ENCODE results near the gene NDUFC2. TPM values are rescaled to one million over a fixed set of nuclear protein-coding genes. Genes with fewer than 3 reads are reported as not detected.

NDUFC2 gene
- total and polyA plus RNA-seq, 2 of the 13 experiments (the other 11 are each of a cell fraction or from before 2014, with no cell fraction given), result 256 to 363 TPM

GRCh38 chr11:78039919-78040671, 39.6 kb downstream of the NDUFC2 start (continued):
- TF ChIP-seq ZNF619 (CRISPR knock-in tag; IDR thresholded peaks at IDR 0.05), result no peak
- TF ChIP-seq NFE2 (CRISPR knock-in tag; IDR thresholded peaks at IDR 0.05), result no peak
- TF ChIP-seq HOMEZ (CRISPR knock-in tag; IDR thresholded peaks at IDR 0.05; ENCODE audit: low read depth), result 0 out of 2 replicates have a peak, but pooled peaks have one; percentile 61
- TF ChIP-seq PHF8 (CRISPR knock-in tag; IDR thresholded peaks at IDR 0.05), result peak; percentile 33; the same call in 1 of the 2 replicates
- TF ChIP-seq KMT2B (CRISPR knock-in tag; IDR thresholded peaks at IDR 0.05), result peak; percentile 50; the same call in 1 of the 2 replicates
- TF ChIP-seq ZSCAN9 (CRISPR knock-in tag; IDR thresholded peaks at IDR 0.05; ENCODE audit: borderline replicate concordance), result 0 out of 2 replicates have a peak, but pooled peaks have one; percentile 17
- TF ChIP-seq KDM2A (CRISPR knock-in tag; IDR thresholded peaks at IDR 0.05; ENCODE audit: borderline replicate concordance, low read depth), result peak; percentile 42; the same call in 1 of the 2 replicates
- no peak for TF ChIP-seq GPN1 (CRISPR knock-in tag; IDR thresholded peaks at IDR 0.05; ENCODE audit: borderline replicate concordance)
- TF ChIP-seq FOXO1 (CRISPR knock-in tag; IDR thresholded peaks at IDR 0.05), result peak; percentile 83
- TF ChIP-seq SALL1 (CRISPR knock-in tag; IDR thresholded peaks at IDR 0.05), result peak; percentile 82
- TF ChIP-seq WIZ (CRISPR knock-in tag; IDR thresholded peaks at IDR 0.05), result no peak
- 0 out of 2 replicates have a peak, but pooled peaks have one; percentile 28 for TF ChIP-seq DRAP1 (CRISPR knock-in tag; IDR thresholded peaks at IDR 0.05)
- TF ChIP-seq PHF21A (CRISPR knock-in tag; IDR thresholded peaks at IDR 0.05), result 0 out of 2 replicates have a peak, but pooled peaks have one; percentile 42
- peak; percentile 16; the same call in 1 of the 2 replicates for TF ChIP-seq PPARG (CRISPR knock-in tag; conservative IDR thresholded peaks at IDR 0.05)
- TF ChIP-seq KLF16 (CRISPR knock-in tag; IDR thresholded peaks at IDR 0.05), result no peak
- peak; percentile 76 for TF ChIP-seq TEAD3 (CRISPR knock-in tag; optimal IDR thresholded peaks at IDR 0.05; ENCODE audit: borderline replicate concordance)
- 0 out of 2 replicates have a peak, but pooled peaks have one; percentile 14 for TF ChIP-seq HNF4G (IDR thresholded peaks at IDR 0.05; ENCODE audit: borderline replicate concordance, low read depth, low read length)
- TF ChIP-seq HNF4G (CRISPR knock-in tag; IDR thresholded peaks at IDR 0.05; ENCODE audit: borderline replicate concordance, low read depth), result no peak; the same call in 1 of the 2 replicates
- peak; percentile 48; the same call in 1 of the 2 replicates for TF ChIP-seq AHDC1 (CRISPR knock-in tag; IDR thresholded peaks at IDR 0.05; ENCODE audit: borderline replicate concordance)
- 0 out of 2 replicates have a peak, but pooled peaks have one; percentile 20 for TF ChIP-seq ZNF670 (CRISPR knock-in tag; IDR thresholded peaks at IDR 0.05; ENCODE audit: borderline replicate concordance)
- TF ChIP-seq DNMT1 (CRISPR knock-in tag; IDR thresholded peaks at IDR 0.05), result no peak
- TF ChIP-seq ZNF556 (CRISPR knock-in tag; IDR thresholded peaks at IDR 0.05; ENCODE audit: borderline replicate concordance), result peak; percentile 46; the same call in 1 of the 2 replicates
- peak; percentile 66; the same call in 1 of the 2 replicates for TF ChIP-seq KAT8 (CRISPR knock-in tag; IDR thresholded peaks at IDR 0.05)
- TF ChIP-seq FLYWCH1 (CRISPR knock-in tag; IDR thresholded peaks at IDR 0.05), result no peak
